WTC11 (cell line): Measurements from ENCODE around the gene PNPT1.

Experiments
- ATF3 ChIP-seq: sonication (generic); formaldehyde crosslinking; conservative IDR thresholded peaks from 2 replicates; pipeline ENCODE4 v1.8.1; 2022; ENCODE audit warnings: mild to moderate bottlenecking, missing genetic modification reagents
- CREM ChIP-seq: sonication (generic); formaldehyde crosslinking; IDR thresholded peaks from 2 replicates; pipeline ENCODE4 v1.8.1; 2022; ENCODE audit warnings: mild to moderate bottlenecking, missing genetic modification reagents, moderate library complexity
- ELF4 ChIP-seq: sonication (generic); formaldehyde crosslinking; IDR thresholded peaks from 2 replicates; pipeline ENCODE4 v1.8.1; 2022; ENCODE audit warnings: low read depth, mild to moderate bottlenecking, moderate library complexity, missing genetic modification reagents
- ESRRA ChIP-seq: sonication (generic); formaldehyde crosslinking; IDR thresholded peaks from 2 replicates; pipeline ENCODE4 v1.8.1; 2022; ENCODE audit warnings: mild to moderate bottlenecking, missing genetic modification reagents, borderline replicate concordance
- JUN ChIP-seq: sonication (generic); formaldehyde crosslinking; IDR thresholded peaks from 2 replicates; pipeline ENCODE4 v1.8.0; 2023; ENCODE audit warnings: mild to moderate bottlenecking, missing genetic modification reagents
- NR1H2 ChIP-seq: sonication (generic); formaldehyde crosslinking; IDR thresholded peaks from 2 replicates; pipeline ENCODE4 v1.9.0; 2021; ENCODE audit warnings: mild to moderate bottlenecking, moderate library complexity, missing genetic modification reagents
- ZNF232 ChIP-seq: sonication (generic); formaldehyde crosslinking; IDR thresholded peaks from 2 replicates; pipeline ENCODE4 v1.8.0; 2022; ENCODE audit warnings: mild to moderate bottlenecking, missing genetic modification reagents
- ZNF396 ChIP-seq: fragments of 250-450 bp; sonication (Bioruptor Pico); IDR thresholded peaks from 2 replicates; pipeline ENCODE4 v1.8.0; 2021; ENCODE audit warnings: mild to moderate bottlenecking, moderate library complexity, borderline replicate concordance
- TF ChIP-seq, protein P1 (sequence below): fragments of 200-600 bp; IDR thresholded peaks from 2 replicates; pipeline ENCODE4 v1.8.0; 2022; ENCODE audit warnings: antibody characterized with exemption
- TF ChIP-seq, protein P2 (sequence below): sonication (generic); formaldehyde crosslinking; IDR thresholded peaks from 2 replicates; pipeline ENCODE4 v1.8.1; 2023; ENCODE audit warnings: mild to moderate bottlenecking, missing genetic modification reagents, moderate library complexity
- TF ChIP-seq, protein P3 (sequence below): sonication (generic); formaldehyde crosslinking; IDR thresholded peaks from 2 replicates; pipeline ENCODE4 v1.8.1; 2023; ENCODE audit warnings: mild to moderate bottlenecking, missing genetic modification reagents, moderate library complexity

DNA sequence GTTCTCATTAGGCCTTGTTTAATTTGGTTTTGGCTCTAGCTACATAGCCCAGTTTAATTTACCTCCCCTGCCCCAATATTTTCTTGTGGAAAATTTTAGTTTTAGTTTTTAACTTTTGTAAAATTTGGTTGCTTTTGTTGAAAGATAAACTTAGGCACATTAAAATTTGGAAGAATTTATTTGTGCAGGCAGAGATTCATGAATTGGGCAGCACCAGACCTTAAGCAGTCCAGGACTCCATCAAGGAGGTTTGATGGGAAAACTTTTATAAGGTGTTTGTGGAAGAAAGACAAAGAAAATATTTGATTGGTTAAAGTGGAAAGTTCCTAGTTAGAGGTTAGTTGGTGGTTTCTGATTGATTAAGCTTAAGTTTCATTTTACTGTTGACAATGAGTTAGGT lies 16.4 kb upstream of the PNPT1 start:
- TF ChIP-seq ZNF396 (CRISPR knock-in tag) (no peak), ATF3 (CRISPR knock-in tag) (no peak), NR1H2 (CRISPR knock-in tag) (no peak), JUN (CRISPR knock-in tag) (no peak), ESRRA (CRISPR knock-in tag) (no peak), ZNF232 (no peak), ELF4 (no peak), CREM (CRISPR knock-in tag) (no peak)
- TF ChIP-seq, protein P1, sequence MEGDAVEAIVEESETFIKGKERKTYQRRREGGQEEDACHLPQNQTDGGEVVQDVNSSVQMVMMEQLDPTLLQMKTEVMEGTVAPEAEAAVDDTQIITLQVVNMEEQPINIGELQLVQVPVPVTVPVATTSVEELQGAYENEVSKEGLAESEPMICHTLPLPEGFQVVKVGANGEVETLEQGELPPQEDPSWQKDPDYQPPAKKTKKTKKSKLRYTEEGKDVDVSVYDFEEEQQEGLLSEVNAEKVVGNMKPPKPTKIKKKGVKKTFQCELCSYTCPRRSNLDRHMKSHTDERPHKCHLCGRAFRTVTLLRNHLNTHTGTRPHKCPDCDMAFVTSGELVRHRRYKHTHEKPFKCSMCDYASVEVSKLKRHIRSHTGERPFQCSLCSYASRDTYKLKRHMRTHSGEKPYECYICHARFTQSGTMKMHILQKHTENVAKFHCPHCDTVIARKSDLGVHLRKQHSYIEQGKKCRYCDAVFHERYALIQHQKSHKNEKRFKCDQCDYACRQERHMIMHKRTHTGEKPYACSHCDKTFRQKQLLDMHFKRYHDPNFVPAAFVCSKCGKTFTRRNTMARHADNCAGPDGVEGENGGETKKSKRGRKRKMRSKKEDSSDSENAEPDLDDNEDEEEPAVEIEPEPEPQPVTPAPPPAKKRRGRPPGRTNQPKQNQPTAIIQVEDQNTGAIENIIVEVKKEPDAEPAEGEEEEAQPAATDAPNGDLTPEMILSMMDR, result no peak
- TF ChIP-seq, protein P2, sequence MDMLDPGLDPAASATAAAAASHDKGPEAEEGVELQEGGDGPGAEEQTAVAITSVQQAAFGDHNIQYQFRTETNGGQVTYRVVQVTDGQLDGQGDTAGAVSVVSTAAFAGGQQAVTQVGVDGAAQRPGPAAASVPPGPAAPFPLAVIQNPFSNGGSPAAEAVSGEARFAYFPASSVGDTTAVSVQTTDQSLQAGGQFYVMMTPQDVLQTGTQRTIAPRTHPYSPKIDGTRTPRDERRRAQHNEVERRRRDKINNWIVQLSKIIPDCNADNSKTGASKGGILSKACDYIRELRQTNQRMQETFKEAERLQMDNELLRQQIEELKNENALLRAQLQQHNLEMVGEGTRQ (CRISPR knock-in tag), result no peak
- TF ChIP-seq, protein P3, sequence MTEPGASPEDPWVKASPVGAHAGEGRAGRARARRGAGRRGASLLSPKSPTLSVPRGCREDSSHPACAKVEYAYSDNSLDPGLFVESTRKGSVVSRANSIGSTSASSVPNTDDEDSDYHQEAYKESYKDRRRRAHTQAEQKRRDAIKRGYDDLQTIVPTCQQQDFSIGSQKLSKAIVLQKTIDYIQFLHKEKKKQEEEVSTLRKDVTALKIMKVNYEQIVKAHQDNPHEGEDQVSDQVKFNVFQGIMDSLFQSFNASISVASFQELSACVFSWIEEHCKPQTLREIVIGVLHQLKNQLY (CRISPR knock-in tag), result no peak
